T-helper 22 cell (primary cell): ENCODE measurements around the gene ZXDB.
"Not testable (repeated sequence)": the region's sequence is repeated elsewhere in the genome, so short reads cannot be mapped to it uniquely, and the experiment has no call there.

ENCODE experiments used
- DNase-seq: peaks from one replicate; pipeline ENCODE4 v3.0.0-alpha.2; 2020; ENCODE audit warnings: low read depth

Gene ZXDB

DNA sequence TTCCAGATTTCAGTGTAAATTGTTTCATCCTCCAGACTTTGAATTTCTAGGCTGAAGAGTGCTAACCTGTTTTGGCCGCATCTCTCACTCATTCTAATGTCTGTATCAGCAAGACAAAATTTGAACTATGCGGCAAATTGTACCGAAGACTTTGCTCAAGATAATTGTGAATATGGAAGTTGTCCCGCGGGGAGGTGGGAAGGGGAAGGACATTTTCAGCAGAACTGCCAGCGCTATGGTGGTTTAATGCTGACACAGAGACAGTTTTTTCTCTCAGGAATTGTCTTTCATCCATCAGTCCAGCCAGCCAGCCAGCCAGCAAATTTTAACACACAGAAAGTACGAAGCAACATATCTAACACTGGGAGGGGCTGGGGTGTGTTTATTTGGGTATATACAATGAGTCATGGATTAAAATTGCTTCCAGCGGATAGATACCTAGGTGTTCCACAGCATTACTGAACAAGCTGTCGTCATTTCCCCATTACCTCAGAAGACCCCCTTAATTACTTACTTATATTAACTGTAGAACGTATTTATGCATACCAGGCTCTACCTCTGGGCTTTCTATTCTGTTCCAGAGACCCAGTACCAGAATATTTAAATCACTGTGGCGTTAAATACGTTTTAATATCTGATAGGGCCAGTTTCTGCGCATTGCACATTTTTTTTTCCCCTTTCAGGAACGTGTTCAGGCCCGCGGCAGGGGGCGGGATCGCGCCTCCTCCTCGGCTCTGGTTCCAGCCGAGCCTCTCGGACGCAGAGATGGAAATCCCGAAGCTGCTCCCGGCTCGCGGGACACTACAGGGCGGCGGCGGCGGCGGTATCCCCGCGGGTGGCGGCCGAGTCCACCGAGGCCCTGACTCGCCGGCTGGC, at the start of gene ZXDB:
TSS of gene ZXDB (plus strand) at position 728 of the 876 bp plus-strand sequence. CDS start at position 766, 38 bp downstream.
- DNase-seq, result not testable (repeated sequence)

DNA sequence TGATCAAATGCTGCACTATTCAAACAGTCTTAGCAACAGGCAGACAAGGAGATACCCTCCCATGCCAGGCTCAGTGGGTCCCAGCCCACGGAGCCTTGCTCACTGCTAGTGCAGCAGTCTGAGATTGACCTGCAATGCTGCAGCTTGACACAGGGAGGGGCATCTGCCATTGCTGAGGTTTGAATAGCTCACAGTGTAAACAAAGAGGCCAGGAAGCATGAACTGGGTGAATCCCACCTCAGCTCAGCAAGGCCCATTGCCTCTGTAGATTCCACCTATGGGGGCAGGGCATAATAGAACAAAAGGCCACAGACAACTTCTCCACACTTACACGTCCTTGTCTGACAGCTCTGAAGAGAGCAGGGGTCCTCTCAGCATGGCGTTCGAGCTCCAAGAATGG, 26.6 kb upstream of the ZXDB start:
- DNase-seq, result no peak

DNA sequence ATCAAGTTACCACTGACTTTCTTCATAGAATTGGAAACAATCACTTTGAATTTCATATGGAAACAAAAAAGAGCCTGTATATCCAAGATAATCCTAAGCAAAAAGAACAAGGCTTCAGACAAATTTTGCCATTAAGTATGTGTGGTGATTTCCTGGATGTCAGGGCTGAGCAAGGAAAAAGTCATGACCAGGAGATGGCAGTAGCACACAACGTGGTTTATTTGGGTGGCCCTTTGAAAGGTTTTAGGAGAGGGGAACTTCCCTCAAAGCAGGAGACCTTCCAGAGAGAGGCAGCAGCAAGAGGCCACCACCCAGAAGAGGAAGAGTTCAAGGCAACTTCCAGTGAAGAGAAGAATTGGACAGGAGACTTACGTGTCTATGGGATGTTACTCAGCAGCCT, 18.1 kb upstream of the ZXDB start:
- DNase-seq, result no peak

DNA sequence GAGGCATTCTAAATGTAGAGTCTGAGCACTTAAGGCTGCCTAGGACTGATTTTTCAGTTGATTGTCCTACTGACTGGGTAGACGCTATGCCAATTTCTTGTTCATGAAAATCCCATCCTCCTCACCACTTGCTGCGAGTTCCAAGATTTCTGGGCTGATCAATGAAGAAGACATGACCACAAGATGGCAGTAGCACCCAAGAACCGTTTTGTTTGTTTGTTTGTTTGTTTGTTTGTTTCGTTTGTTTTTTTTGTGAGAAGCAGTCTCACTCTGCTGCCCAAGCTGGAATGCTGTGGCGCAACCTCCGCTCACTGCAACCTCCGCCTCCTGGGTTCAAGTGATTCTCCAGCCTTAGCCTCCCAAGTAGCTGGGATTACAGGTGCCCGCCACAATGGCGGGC, 8.9 kb upstream of the ZXDB start:
- not testable (repeated sequence) for DNase-seq

DNA sequence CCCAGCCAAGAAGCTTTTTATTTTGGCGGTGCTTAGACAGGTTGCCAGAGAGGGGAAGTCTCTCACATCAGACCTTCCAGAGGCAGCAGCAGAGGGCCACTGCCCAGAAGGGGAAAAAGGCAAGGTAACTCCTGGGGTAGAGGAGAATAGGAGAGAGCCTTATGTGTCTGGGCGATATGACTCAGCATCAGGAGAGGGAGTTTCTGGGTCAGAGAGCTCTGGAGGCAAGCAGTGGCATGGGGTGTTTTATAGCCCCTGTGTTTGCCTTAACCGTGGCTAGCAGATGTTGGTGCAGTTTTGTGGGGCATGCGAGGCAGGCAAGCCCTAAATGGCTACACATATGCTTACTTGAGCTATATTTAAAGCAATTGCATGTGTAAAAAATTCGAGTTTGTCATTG, 8.3 kb upstream of the ZXDB start:
- no peak for DNase-seq

DNA sequence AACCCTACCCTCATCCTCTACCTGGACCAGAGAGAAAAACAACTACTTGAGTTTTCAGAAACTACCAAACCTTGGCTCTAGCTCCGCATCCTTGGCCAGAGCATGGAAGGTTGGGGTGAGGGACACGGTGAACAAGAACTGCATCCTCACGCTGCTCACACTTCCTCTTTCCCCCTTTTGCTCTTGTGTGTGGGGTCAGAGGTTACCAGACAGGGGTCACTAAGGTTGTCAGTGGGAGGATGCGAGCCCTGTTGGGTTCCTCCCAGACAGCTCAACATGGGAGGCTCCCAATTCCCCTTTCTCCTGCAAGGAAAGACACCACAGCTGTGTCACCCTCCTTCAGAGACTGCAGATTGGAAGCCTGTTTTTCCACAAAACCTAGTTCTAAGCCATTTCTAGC, 5.5 kb upstream of the ZXDB start:
- DNase-seq, result no peak

DNA sequence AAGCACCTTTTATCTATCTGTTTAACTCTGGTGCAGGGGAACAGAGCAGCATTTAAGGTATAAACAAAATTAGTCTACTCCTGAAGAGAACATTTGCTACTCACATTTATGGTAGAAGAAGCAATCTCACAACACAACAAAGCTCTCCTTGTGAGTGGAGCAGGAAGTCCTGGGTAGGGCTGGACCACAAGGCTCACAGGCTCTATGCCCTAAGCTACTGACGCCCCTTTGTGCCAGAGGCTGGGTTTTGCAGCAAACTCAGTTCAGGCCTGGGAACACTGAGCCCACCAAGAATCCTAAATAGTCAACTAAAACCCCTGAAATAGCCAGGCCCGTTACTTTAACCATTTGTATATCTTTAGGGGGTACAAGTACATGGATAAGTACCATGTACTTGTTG, 4.7 kb upstream of the ZXDB start:
- DNase-seq, result no peak

DNA sequence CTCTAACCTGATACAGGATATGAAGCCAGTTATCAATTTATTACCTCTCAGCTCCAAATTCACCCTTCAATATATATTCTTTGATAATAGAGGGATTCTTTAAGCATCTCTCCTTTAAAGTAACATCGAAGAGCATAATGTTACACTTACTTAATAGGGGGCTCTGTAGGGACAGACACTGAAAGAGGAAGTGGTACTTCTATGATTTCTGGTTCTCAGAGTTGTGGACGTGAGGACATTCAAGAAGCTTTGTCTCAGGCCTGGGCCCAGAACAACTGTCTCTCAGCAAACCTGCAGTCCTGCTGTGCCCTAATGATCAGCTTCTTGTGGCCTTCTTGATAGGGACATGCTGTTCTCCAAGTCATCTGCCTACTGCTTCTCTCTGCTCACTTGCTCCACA, 4.2 kb upstream of the ZXDB start:
- DNase-seq, result no peak

DNA sequence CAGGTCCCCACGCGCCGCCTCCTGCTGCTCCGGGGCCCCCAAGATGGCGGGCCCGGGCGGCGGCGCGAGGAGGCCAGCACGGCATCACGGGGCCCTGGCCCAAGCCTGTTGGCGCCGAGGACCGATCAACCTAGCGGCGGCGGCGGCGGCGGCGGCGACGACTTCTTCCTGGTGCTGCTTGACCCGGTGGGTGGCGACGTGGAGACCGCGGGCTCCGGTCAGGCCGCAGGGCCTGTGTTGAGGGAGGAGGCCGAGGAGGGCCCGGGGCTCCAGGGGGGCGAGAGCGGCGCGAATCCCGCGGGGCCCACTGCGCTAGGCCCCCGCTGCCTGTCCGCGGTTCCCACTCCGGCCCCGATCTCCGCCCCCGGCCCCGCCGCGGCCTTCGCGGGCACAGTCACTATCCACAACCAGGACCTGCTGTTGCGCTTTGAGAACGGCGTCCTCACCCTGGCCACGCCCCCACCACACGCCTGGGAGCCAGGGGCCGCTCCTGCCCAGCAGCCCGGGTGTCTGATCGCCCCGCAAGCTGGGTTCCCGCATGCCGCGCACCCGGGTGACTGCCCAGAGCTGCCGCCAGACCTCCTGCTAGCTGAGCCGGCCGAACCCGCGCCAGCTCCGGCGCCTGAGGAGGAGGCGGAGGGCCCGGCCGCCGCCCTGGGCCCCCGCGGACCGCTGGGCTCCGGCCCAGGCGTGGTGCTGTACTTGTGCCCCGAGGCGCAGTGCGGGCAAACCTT, 516 bp downstream of the ZXDB start:
- DNase-seq, result not testable (repeated sequence)

DNA sequence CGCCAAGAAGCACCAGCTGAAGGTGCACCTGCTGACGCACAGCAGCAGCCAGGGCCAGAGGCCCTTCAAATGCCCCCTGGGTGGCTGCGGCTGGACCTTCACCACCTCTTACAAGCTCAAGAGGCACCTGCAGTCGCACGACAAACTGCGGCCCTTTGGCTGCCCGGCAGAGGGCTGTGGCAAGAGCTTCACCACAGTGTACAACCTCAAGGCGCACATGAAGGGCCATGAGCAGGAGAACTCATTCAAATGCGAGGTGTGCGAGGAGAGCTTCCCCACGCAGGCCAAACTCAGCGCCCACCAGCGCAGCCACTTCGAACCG, 1.0 kb downstream of the ZXDB start:
- not testable (repeated sequence) for DNase-seq

DNA sequence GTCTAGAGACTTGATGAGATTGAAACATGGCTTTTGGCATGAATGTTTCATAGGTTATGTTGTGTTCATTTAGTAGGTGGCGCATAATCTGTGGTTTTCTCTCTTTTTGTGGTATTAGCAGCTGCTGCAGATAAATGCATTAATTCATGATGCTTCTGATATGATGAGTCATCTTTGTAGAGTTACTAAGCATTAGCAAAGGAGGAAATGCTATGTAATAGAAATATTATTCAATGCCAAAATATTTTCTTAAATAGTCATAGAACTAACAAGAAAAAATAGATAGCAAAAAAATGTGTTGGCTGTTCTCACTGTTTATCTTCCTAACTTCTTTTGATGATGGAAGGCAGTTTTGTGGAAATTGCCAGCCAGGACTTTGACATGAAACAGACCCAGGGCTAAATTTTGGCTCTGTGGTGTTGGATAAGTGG, 3.6 kb downstream of the ZXDB start:
- no peak for DNase-seq

DNA sequence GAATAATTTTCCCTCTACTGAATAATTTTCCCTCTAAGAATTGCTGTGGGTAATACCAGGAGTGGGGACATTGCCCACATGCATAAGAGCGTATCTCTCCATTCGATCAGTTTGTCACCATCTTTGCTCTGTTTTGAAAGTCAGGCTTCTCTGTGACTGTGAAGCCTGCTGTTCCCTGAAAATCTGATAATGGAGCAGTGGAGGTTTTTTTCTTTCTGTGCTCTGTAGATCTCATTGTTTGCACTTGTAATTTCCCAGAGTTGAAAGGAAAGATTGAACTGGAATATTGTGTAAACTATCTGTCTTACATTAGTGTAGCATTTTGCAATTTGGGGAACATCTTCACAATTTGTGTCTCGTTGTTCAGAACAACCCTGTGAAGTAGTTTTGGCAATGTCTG, 4.3 kb downstream of the ZXDB start:
- no peak for DNase-seq

DNA sequence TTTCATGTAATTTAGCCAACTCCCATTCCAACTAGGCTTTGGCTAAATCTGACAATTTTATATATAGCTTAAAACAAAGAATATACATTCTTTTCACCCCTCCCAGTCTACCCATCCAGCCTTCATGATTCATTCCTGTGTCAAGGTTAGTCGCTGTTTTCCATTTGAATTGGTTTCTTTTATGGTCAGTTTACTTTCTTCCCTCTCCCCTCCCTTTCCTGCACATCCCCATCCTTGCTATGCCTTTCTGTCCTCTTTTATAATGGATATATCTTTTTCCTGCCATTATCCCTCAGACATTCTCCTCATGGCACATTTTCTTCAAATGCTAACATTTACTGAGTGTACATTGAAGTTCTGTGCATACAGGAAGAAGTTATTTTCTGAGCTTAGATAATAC, 4.7 kb downstream of the ZXDB start:
- no peak for DNase-seq

DNA sequence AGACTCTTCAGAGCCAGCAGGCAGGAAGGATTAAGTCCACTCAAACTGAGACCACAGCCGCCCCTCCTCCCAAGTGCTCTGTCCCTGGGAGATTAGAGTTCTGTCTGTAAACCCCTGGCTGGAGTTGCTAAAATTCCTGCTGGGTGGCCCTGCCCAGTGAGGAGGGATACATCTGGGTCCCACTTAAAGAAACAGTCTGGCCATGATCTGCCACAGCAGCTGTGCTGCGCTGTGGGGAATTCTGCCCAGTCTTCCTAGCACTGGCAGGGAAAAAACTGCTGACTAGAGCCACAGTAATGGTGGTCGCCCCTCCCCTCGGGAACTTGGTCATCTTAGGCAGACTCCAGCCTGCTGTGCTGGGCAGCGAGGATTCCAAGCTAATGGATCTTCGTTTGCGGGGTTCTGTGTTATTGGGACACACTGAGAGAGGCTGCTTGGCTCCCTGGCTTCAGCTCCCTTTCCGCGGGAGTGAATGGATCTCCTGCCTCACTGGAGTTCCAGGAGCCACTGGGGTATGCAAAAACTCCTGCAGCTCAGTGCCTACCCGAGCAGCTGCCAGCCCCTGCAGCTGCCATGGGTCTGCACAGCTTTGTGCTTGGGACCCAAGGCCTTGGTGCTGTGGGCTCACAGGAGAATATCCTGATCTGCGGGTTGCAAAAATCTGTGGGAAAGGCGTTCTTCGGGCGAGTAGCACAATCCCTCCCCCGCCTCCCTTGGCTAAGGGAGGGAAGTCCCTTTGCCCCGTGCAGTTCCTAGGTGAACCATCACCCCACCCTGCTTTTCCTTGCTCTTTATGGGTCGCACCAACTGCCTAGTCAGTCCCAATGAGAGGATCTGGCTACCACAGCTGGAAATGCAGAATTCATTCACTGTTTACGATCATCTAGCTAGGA, 15.7 kb downstream of the ZXDB start:
- no peak for DNase-seq

DNA sequence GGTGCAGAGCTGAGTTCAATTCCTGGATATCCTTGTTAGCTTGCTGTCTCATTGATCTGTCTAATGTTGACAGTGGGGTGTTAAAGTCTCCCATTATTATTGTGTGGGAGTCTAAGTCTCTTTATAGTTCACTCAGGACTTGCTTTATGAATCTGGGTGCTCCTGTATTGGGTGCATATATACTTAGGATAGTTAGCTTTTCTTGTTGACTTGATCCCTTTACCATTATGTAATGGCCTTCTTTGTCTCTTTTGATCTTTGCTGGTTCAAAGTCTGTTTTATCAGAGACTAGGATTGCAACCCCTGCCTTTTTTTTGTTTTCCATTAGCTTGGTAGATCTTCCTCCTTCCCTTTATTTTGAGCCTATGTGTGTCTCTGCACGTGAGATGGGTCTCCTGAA, 21.5 kb downstream of the ZXDB start:
- not testable (repeated sequence) for DNase-seq

DNA sequence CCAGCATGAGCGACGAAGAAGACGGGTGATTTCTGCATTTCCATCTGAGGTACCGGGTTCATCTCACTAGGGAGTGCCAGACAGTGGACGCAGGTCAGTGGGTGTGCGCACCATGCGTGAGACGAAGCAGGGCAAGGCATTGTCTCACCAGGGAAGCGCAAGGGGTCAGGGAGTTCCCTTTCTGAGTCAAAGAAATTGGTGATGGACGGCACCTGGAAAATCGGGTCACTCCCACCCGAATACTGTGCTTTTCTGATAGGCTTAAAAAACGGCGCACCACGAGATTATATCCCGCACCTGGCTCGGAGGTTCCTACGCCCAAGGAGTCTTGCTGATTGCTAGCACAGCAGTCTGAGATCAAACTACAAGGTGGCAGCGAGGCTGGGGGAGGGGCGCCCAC, 37.6 kb downstream of the ZXDB start:
- not testable (repeated sequence) for DNase-seq

DNA sequence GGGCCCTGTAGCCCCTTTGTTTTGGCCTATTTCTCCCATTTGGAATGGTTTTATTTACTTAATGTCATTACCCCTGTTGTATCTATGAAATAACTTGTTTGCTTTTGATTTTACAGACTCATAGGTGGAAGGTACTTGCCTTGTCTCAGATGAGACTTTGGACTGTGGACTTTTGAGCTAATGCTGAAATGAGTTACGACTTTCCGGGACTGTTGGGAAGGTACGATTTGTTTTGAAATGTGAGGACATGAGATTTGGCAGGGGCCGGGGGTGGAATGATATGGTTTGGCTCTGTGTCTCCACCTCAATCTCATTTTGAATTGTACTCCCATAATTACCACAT, 48.8 kb downstream of the ZXDB start:
- no peak for DNase-seq

DNA sequence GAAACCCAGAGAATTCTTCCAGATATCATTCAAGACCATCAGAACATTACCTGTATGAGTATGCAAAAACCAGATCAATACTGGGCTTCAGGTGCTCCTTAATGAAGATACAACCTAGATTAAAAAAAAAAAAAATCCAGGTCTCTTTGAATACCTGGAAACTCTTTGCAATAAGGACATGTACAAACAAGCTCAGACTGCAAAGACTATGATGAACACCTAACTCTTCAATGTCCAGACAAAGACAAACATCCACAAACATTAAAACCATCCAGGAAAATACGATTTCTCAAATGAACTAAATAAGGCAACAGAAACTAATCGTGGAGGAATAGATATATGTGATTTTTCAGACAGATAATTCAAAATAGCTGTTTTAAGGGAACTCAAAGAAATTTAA, 49.5 kb downstream of the ZXDB start:
- DNase-seq, result no peak

DNA sequence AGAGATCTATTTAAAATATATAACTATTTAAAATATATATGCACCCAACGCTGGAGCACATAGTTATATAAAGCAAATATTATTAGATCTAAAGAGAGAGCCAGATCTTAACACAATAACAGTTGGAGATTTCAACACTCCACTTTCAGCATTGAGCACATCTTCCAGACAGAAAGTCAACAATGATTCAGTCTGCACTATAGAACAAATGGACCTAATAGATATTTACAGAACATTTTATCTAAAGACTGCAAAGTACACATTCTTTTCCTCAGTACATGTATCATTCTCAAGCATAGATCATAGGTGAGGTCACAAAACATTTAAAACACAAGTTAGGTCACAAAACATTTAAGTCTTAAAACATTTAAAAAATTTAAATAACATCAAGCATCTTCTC, 51.9 kb downstream of the ZXDB start:
- no peak for DNase-seq

DNA sequence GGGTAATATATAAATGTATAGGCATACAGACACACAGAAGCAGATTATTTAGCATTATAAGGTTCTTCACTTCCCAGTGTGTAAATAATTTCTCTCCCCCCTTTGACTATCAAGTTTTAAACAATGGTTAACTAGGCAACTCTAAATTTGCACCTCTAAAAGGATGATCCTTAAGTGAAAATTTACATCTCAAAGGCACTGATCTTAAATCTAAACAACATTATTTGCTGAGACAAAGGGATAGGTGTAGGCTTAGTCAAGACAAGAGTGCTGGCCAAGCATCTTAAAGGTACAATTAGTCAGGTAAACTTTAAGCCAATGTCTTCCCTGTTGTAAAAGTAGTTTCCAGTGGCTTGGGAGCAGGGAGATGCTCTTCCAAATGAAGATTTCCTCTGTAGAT, 55.2 kb downstream of the ZXDB start:
- DNase-seq, result no peak
